HEK293T (cell line): ENCODE data around the gene AMBP.

Experiments
- BHLHE40 ChIP-seq: fragments of 450-650 bp; IDR thresholded peaks from 2 replicates; pipeline ENCODE4 v1.6.1; 2016; ENCODE audit warnings: mild to moderate bottlenecking, moderate library complexity, borderline replicate concordance
- FOXA1 ChIP-seq: fragments of 450-650 bp; IDR thresholded peaks from 2 replicates; pipeline ENCODE4 v1.6.1; 2016; ENCODE audit warnings: mild to moderate bottlenecking
- FOXM1 ChIP-seq: fragments of 450-650 bp; IDR thresholded peaks from 2 replicates; pipeline ENCODE4 v1.6.1; 2017; ENCODE audit warnings: mild to moderate bottlenecking, borderline replicate concordance
- L3MBTL2 ChIP-seq: fragments of 450-650 bp; conservative IDR thresholded peaks from 2 replicates; pipeline ENCODE4 v1.6.1; 2016; ENCODE audit warnings: mild to moderate bottlenecking
- SUZ12 ChIP-seq: fragments of 450-650 bp; IDR thresholded peaks from 2 replicates; pipeline ENCODE4 v1.6.1; 2016; ENCODE audit warnings: mild to moderate bottlenecking

- TF ChIP-seq L3MBTL2 (no peak), FOXM1 (no peak), BHLHE40 (no peak), SUZ12 (no peak), FOXA1 (no peak)
These were observed 43.9 kb downstream of the AMBP start for GRCh38 chr9:114034196-114034595.
